Measurements from ENCODE around the gene TRA2B.

The TRA2B gene

GRCh38 chr3:185937689-185938374, at the start of gene TRA2B:
TSS of gene TRA2B (minus strand) at chr3:185938014. CDS start at chr3:185937860, 154 bp downstream.
- peak; percentile 97 for DNase-seq

GRCh38 chr3:185986198-185986777, 48.5 kb upstream of the TRA2B start:
- no peak for DNase-seq

- no peak for DNase-seq
These were observed 46.4 kb upstream of the TRA2B start for GRCh38 chr3:185984203-185984602.

GRCh38 chr3:185983495-185984141, 45.8 kb upstream of the TRA2B start:
- peak; percentile 17 for DNase-seq

- DNase-seq, result no peak
These were observed 44.8 kb upstream of the TRA2B start for GRCh38 chr3:185982632-185983031.

- DNase-seq, result no peak
These were observed 43.8 kb upstream of the TRA2B start for GRCh38 chr3:185981621-185982020.

GRCh38 chr3:185979721-185980121, 41.9 kb upstream of the TRA2B start:
- no peak for DNase-seq

- no peak for DNase-seq
These were observed 40.7 kb upstream of the TRA2B start for GRCh38 chr3:185978516-185978915.

GRCh38 chr3:185977679-185978040, 39.8 kb upstream of the TRA2B start:
- DNase-seq, result no peak

GRCh38 chr3:185976977-185977678, 39.3 kb upstream of the TRA2B start:
- peak; percentile 0 for DNase-seq

- no peak for DNase-seq
These were observed 38.3 kb upstream of the TRA2B start for GRCh38 chr3:185976100-185976499.

GRCh38 chr3:185971579-185971978, 33.8 kb upstream of the TRA2B start:
- no peak for DNase-seq

- DNase-seq, result no peak
These were observed 30.4 kb upstream of the TRA2B start for GRCh38 chr3:185968168-185968567.

GRCh38 chr3:185966655-185967054, 28.8 kb upstream of the TRA2B start:
- no peak for DNase-seq

- DNase-seq, result no peak
These were observed 27.7 kb upstream of the TRA2B start for GRCh38 chr3:185965496-185965895.

- DNase-seq, result no peak
These were observed 23.9 kb upstream of the TRA2B start for GRCh38 chr3:185961675-185962232.

- no peak for DNase-seq
These were observed 22.9 kb upstream of the TRA2B start for GRCh38 chr3:185960522-185961288.

- no peak for DNase-seq
These were observed 22.1 kb upstream of the TRA2B start for GRCh38 chr3:185959609-185960521.

GRCh38 chr3:185958626-185959025, 20.8 kb upstream of the TRA2B start:
- DNase-seq, result no peak

GRCh38 chr3:185956244-185956643, 18.4 kb upstream of the TRA2B start:
- DNase-seq, result no peak

GRCh38 chr3:185954366-185954723, 16.5 kb upstream of the TRA2B start:
- no peak for DNase-seq

- no peak for DNase-seq
These were observed 12.9 kb upstream of the TRA2B start for GRCh38 chr3:185950728-185951127.
